Measurements from ENCODE around the gene HOXA7.

HOXA7 gene

DNA sequence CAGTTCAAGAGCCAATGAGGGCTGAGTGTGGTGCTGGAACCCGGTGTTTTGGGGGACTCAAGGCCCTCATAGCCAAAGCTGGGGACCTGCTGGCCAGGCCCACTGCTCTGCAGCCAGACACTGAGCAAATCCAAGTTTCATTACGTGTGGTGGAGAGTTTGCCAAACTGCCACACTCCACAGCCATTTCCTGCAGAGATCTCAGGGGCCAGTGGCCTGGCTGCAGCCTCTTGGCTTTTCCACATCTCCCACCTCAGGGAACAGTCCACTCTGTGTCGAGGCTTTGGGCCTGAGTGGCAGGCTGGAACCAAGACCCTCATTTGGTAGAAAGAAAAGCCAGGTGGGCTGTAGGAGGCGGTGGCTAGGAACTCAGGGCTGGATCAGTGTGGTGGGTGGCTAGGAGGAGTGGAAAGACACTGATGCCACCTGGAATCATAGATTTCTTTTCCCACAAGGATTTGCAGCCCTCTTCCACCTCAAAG is 25.4 kb upstream of the HOXA7 start:
- Histone ChIP-seq H3K4me3 (ENCODE audit: low read depth in 1 of 2, low read length in 2 of 2) (no peak overlapping the region), H3K4me2 (ENCODE audit: insufficient read depth, low read length) (no peak overlapping the region), H3K9me3 (ENCODE audit: insufficient read depth, low read length, severe bottlenecking) (no peaks in the 10 kb centered on the region), H4K20me1 (ENCODE audit: insufficient read depth, low read length) (no peaks in the 10 kb centered on the region), H3K27ac (ENCODE audit: low read length) (no peak overlapping the region), H3K9ac (ENCODE audit: low read depth, low read length) (no peak overlapping the region), H3K27me3 (ENCODE audit: insufficient read depth, low read length, poor library complexity) (peaks cover 8% of the 10 kb centered on the region), H3K36me3 (ENCODE audit: insufficient read depth, low read length) (no peaks in the 10 kb centered on the region), H2AFZ (ENCODE audit: low read depth, low read length) (no peak overlapping the region), H3K79me2 (ENCODE audit: insufficient read depth, low read length) (no peaks in the 10 kb centered on the region), H3K4me1 (ENCODE audit: insufficient read depth, low read length) (no peaks in the 10 kb centered on the region)
- DNase-seq (no peak), ATAC-seq (ENCODE audit: insufficient read depth, low read depth) (no peak)
- TF ChIP-seq EZH2 (IDR thresholded peaks at IDR 0.05; ENCODE audit: borderline replicate concordance, low read depth, low read length, severe bottlenecking), result no peak
- TF ChIP-seq, protein P1, sequence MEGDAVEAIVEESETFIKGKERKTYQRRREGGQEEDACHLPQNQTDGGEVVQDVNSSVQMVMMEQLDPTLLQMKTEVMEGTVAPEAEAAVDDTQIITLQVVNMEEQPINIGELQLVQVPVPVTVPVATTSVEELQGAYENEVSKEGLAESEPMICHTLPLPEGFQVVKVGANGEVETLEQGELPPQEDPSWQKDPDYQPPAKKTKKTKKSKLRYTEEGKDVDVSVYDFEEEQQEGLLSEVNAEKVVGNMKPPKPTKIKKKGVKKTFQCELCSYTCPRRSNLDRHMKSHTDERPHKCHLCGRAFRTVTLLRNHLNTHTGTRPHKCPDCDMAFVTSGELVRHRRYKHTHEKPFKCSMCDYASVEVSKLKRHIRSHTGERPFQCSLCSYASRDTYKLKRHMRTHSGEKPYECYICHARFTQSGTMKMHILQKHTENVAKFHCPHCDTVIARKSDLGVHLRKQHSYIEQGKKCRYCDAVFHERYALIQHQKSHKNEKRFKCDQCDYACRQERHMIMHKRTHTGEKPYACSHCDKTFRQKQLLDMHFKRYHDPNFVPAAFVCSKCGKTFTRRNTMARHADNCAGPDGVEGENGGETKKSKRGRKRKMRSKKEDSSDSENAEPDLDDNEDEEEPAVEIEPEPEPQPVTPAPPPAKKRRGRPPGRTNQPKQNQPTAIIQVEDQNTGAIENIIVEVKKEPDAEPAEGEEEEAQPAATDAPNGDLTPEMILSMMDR (IDR thresholded peaks at IDR 0.05; ENCODE audit: borderline replicate concordance, extremely low read depth, low read length, poor library complexity, severe bottlenecking), result no peak

DNA sequence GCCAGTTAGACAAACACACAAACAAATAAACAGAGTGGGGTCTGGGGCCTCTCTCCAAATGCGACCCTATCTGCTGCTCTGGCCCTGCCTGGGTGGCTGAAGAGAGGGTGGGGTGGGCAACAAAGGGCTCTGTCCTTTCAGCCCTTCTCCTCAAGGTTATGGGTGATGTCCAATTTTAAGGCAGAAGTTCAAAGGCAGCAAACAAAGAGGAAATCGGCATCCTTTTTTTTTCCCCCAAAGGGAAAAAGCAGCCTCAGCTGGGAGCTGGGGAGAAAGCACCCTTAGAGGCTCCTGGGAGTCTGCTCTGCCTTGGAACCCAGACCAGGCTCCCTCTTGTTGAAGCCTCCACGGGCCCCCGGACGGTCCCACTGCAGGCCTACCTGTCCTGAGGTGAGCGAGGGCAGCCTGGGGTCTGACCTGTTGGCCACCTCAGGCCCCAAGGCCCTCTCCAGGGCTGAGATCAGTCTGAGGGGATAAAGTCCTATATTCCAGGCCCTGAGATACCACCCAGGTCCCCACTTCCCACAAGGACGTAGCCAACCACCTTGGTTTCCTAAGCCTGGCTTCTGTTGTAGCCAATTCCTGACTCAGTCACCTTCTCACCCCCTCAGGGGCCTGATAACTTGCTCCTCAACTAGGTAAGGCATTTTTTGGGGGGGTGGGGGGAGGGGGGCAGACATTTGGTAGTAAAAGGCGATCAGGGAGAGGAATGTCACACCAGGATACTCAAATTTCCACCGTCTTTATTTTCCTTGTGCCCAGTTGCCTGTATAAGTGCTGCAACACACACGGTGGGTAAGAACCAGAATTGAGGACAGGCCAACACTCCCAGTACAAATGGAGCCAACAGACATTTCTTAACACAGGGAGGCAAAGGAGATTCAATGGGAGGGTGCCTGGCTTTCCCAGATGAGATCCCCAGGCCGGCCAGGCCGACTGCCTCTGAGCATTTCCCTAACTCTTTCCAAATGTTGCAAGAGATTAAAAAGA is 24.3 kb upstream of the HOXA7 start:
- Histone ChIP-seq H3K4me3 (ENCODE audit: low read depth in 1 of 2, low read length in 2 of 2) (no peak overlapping the region), H2AFZ (ENCODE audit: low read depth, low read length) (no peak overlapping the region), H3K36me3 (ENCODE audit: insufficient read depth, low read length) (no peaks in the 10 kb centered on the region), H3K27ac (ENCODE audit: low read length) (no peak overlapping the region), H4K20me1 (ENCODE audit: insufficient read depth, low read length) (no peaks in the 10 kb centered on the region), H3K27me3 (ENCODE audit: insufficient read depth, low read length, poor library complexity) (peaks cover 3% of the 10 kb centered on the region), H3K4me1 (ENCODE audit: insufficient read depth, low read length) (no peaks in the 10 kb centered on the region), H3K9ac (ENCODE audit: low read depth, low read length) (no peak overlapping the region), H3K4me2 (ENCODE audit: insufficient read depth, low read length) (no peak overlapping the region), H3K9me3 (ENCODE audit: insufficient read depth, low read length, severe bottlenecking) (no peaks in the 10 kb centered on the region), H3K79me2 (ENCODE audit: insufficient read depth, low read length) (no peaks in the 10 kb centered on the region)
- no peak for ATAC-seq (ENCODE audit: insufficient read depth, low read depth)
- TF ChIP-seq EZH2 (IDR thresholded peaks at IDR 0.05; ENCODE audit: borderline replicate concordance, low read depth, low read length, severe bottlenecking), result no peak
- TF ChIP-seq, protein P1 (IDR thresholded peaks at IDR 0.05; ENCODE audit: borderline replicate concordance, extremely low read depth, low read length, poor library complexity, severe bottlenecking), result no peak
- no peak for DNase-seq

DNA sequence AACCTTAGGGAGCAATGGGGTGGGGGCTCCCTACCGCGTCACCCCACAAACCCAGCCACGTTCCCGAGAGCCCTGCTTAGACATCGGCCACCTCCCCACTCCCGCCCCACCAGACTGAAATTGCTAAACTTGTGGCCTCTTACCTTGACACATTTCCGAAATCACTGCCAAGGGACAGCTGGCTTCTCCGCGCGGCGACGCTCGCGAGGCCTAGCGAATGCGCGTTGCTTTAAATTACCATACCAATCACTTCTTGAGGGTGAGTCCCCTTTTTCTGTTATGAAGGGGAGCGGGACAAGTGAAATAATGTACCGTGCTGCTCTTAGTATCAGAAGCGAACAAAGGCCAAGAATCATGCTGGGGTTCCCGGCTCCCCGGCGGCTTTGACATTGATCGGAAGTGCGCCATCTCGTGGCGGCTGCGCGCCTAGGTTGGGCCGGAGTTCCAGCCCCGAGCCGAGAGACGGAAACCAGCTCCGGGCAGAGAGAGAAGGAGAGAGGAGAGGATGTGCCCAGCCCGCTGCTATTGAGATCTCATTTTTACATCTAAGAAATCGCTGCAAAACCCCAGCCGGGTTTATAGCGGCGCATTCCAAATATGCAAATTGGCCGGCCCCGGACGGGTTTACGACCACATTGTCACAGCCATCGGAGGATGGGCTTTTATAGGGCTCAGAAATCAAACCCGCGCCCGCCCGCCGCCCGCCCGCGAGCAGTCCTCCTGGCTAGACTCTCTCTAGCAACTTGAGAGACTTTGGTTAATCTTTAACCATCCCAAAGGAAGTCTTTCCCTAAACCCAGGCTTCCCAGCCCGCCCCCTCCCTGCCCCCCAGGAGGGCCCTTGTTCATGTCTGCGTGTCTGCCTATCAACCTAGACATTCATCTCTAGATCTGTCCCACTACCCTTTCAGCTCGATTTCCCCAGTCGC is 23.3 kb upstream of the HOXA7 start:
- Histone ChIP-seq H3K9me3 (ENCODE audit: insufficient read depth, low read length, severe bottlenecking) (no peaks in the 10 kb centered on the region), H3K36me3 (ENCODE audit: insufficient read depth, low read length) (no peaks in the 10 kb centered on the region), H3K79me2 (ENCODE audit: insufficient read depth, low read length) (no peaks in the 10 kb centered on the region), H3K9ac (ENCODE audit: low read depth, low read length) (no peak overlapping the region), H4K20me1 (ENCODE audit: insufficient read depth, low read length) (no peaks in the 10 kb centered on the region), H3K27ac (ENCODE audit: low read length) (no peak overlapping the region), H3K4me3 (ENCODE audit: low read depth in 1 of 2, low read length in 2 of 2) (no peak overlapping the region), H3K4me1 (ENCODE audit: insufficient read depth, low read length) (no peaks in the 10 kb centered on the region), H3K27me3 (ENCODE audit: insufficient read depth, low read length, poor library complexity) (peaks cover 3% of the 10 kb centered on the region), H3K4me2 (ENCODE audit: insufficient read depth, low read length) (no peak overlapping the region), H2AFZ (ENCODE audit: low read depth, low read length) (no peak overlapping the region)
- ATAC-seq (ENCODE audit: insufficient read depth, low read depth), result peak; percentile 40; the same call in 1 of the 3 replicates
- DNase-seq, result no peak
- no peak for TF ChIP-seq EZH2 (IDR thresholded peaks at IDR 0.05; ENCODE audit: borderline replicate concordance, low read depth, low read length, severe bottlenecking)
- TF ChIP-seq, protein P1 (IDR thresholded peaks at IDR 0.05; ENCODE audit: borderline replicate concordance, extremely low read depth, low read length, poor library complexity, severe bottlenecking), result peak; percentile 12
